HCT116 (cell line): ENCODE data around the gene MRPL36. TPM values are rescaled to one million over a fixed set of nuclear protein-coding genes. Genes with fewer than 3 reads are reported as not detected.

Experiments used
- ATAC-seq: fragments of 200-7000 bp; cut with Tn5 transposase; 2 replicates; pipeline ENCODE4 v1.9.1; 2020; ENCODE audit warnings: mild to moderate bottlenecking, moderate library complexity
- BruUV-seq: library from RNA; stranded (reverse); fragments of 400-500 nt; replicated peaks from 2 replicates; lab custom pipeline; 2021; lab: Mats Ljungman, UMichigan
- CTCF ChIA-PET: fragments of 300-600 bp; sonication (Branson Sonifier 250); formaldehyde crosslinking; loops from one replicate; lab custom pipeline; 2021; ENCODE audit warnings: antibody characterized with exemption; lab: Charles Lee
- POLR2A ChIA-PET: fragments of 300-600, 350-600 bp; sonication (Branson Sonifier 250); formaldehyde crosslinking; loops from one replicate; lab custom pipeline; 2021; ENCODE audit warnings: antibody characterized with exemption; lab: Charles Lee
- RAD21 ChIA-PET, 2 experiments: fragments of 300-600 bp; sonication (Branson Sonifier 250); formaldehyde crosslinking; loops; one replicate each; lab custom pipeline; 2023; ENCODE audit warnings: low total read pairs in 2 of 2; ENCODE audit not compliant: uncharacterized antibody in 2 of 2, unreplicated experiment in 2 of 2, low non-redundant PET in 1 of 2; lab: Charles Lee
- DNase-seq: peaks from one replicate; pipeline ENCODE4 v3.0.0-alpha.2; 2010; ENCODE audit warnings: low read depth, low spot score
- H2AFZ ChIP-seq: fragments of 200-600 bp; shearing (Covaris generic), sonication (generic); 2 replicates; pipeline ENCODE4 v1.6.1; 2017; ENCODE audit warnings: low read depth, mixed run types, mixed read lengths, antibody characterized with exemption, low read length; ENCODE audit not compliant: poor library complexity, severe bottlenecking
- H3K27ac ChIP-seq: 2 replicates; pipeline ENCODE4 v1.5.1; 2012; ENCODE audit warnings: low read depth, low read length
- H3K27me3 ChIP-seq: fragments of 200-600 bp; sonication (generic); 2 replicates; pipeline ENCODE4 v1.6.1; 2016; ENCODE audit warnings: mixed run types, low read length, mixed read lengths; ENCODE audit not compliant: insufficient read depth
- H3K36me3 ChIP-seq, 2 experiments: fragments of 200-500 bp in 1 of 2; fragments of 200-600 bp in 1 of 2; sonication (Bioruptor generic) in 1 of 2; sonication (generic) in 1 of 2; 2 replicates each; pipeline versions ENCODE4 v1.5.1 to v1.6.1; 2014 to 2016; ENCODE audit warnings: low read length in 2 of 2, inconsistent platforms in 1 of 2, mixed read lengths in 1 of 2, mixed run types in 1 of 2; ENCODE audit not compliant: insufficient read depth in 2 of 2, control insufficient read depth in 1 of 2
- H3K4me1 ChIP-seq, 2 experiments: fragments of 200-600 bp in 1 of 2; sonication (generic) in 1 of 2; 2 replicates each; pipeline versions ENCODE4 v1.5.1 to v1.6.1; 2012 to 2017; ENCODE audit warnings: low read length in 2 of 2, inconsistent platforms in 1 of 2, mild to moderate bottlenecking in 1 of 2, mixed read lengths in 1 of 2, mixed run types in 1 of 2, moderate library complexity in 1 of 2; ENCODE audit not compliant: insufficient read depth in 2 of 2, control insufficient read depth in 1 of 2
- H3K4me2 ChIP-seq: fragments of 200-600 bp; sonication (generic); 2 replicates; pipeline ENCODE4 v1.6.1; 2017; ENCODE audit warnings: mixed run types, low read length, mixed read lengths
- H3K4me3 ChIP-seq, 2 experiments: fragments of 200-600 bp in 1 of 2; sonication (generic) in 1 of 2; replicated peaks in 1 of 2; 2 replicates each; pipeline ENCODE4 v1.5.1; 2011 to 2016; ENCODE audit warnings: low read length in 2 of 2, control low read depth in 1 of 2, low read depth in 1 of 2, mild to moderate bottlenecking in 1 of 2, mixed read lengths in 1 of 2, mixed run types in 1 of 2
- H3K79me2 ChIP-seq: fragments of 200-600 bp; sonication (generic); 2 replicates; pipeline ENCODE4 v1.6.1; 2017; ENCODE audit warnings: mild to moderate bottlenecking, mixed run types, low read length, moderate library complexity, mixed read lengths; ENCODE audit not compliant: insufficient read depth
- H3K9ac ChIP-seq: fragments of 200-600 bp; sonication (generic); 2 replicates; pipeline ENCODE4 v1.6.1; 2016; ENCODE audit warnings: low read length, mixed read lengths
- H3K9me2 ChIP-seq: fragments of 200-600 bp; sonication (generic), shearing (Covaris generic); 2 replicates; pipeline ENCODE4 v1.6.1; 2017; ENCODE audit warnings: mixed run types, mild to moderate bottlenecking, moderate library complexity; ENCODE audit not compliant: insufficient read depth
- H3K9me3 ChIP-seq, 2 experiments: fragments of 200-500 bp in 1 of 2; fragments of 200-600 bp in 1 of 2; sonication (Bioruptor generic) in 1 of 2; sonication (generic) in 1 of 2; 2 replicates each; pipeline ENCODE4 v1.6.1; 2014 to 2017; ENCODE audit warnings: low read length in 2 of 2, mixed read lengths in 2 of 2, inconsistent platforms in 1 of 2, low read depth in 1 of 2, mild to moderate bottlenecking in 1 of 2, mixed run types in 1 of 2, moderate library complexity in 1 of 2; ENCODE audit not compliant: control insufficient read depth in 1 of 2, insufficient read depth in 1 of 2
- H4K20me1 ChIP-seq: fragments of 200-600 bp; sonication (generic), shearing (Covaris generic); 2 replicates; pipeline ENCODE4 v1.6.1; 2017; ENCODE audit warnings: mixed run types, mild to moderate bottlenecking, moderate library complexity; ENCODE audit not compliant: insufficient read depth
- CBX3 ChIP-seq: IDR thresholded peaks from 2 replicates; pipeline ENCODE4 v1.6.1; 2012; ENCODE audit warnings: low read depth
- ELF1 ChIP-seq: IDR thresholded peaks from 2 replicates; pipeline ENCODE4 v1.6.1; 2012; ENCODE audit warnings: low read depth, borderline replicate concordance
- EZH2 ChIP-seq: fragments of 200-600 bp; sonication (generic); IDR thresholded peaks from 2 replicates; pipeline ENCODE4 v1.6.1; 2017; ENCODE audit warnings: antibody characterized with exemption, mixed run types
- FOSL1 ChIP-seq: IDR thresholded peaks from 2 replicates; pipeline ENCODE4 v1.6.1; 2012; ENCODE audit warnings: low read depth
- JUND ChIP-seq: IDR thresholded peaks from 2 replicates; pipeline ENCODE4 v1.6.1; 2012
- RAD21 ChIP-seq: IDR thresholded peaks from 2 replicates; pipeline ENCODE4 v1.6.1; 2012; ENCODE audit warnings: low read depth, mild to moderate bottlenecking
- SIN3A ChIP-seq: IDR thresholded peaks from 2 replicates; pipeline ENCODE4 v1.6.1; 2012; ENCODE audit warnings: low read depth
- SP1 ChIP-seq: IDR thresholded peaks from 2 replicates; pipeline ENCODE4 v1.6.1; 2012; ENCODE audit warnings: low read depth
- SRF ChIP-seq: IDR thresholded peaks from 2 replicates; pipeline ENCODE4 v1.6.1; 2012; ENCODE audit warnings: low read depth
- TCF7L2 ChIP-seq: IDR thresholded peaks from 2 replicates; pipeline ENCODE4 v1.7.0; 2011; ENCODE audit warnings: borderline replicate concordance, inconsistent platforms; ENCODE audit not compliant: insufficient read depth, insufficient read length; ENCODE audit errors: extremely low read depth
- YY1 ChIP-seq: IDR thresholded peaks from 2 replicates; pipeline ENCODE4 v1.6.1; 2011; ENCODE audit warnings: low read length, low read depth, moderate library complexity, mild to moderate bottlenecking; ENCODE audit not compliant: insufficient replicate concordance; ENCODE audit errors: extremely low read depth
- ZFX ChIP-seq: fragments of 450-650 bp; IDR thresholded peaks from 2 replicates; pipeline ENCODE4 v1.6.1; 2017
- intact Hi-C: fragments of 100-400 bp; cut with micrococcal nuclease; formaldehyde crosslinking; loops from 2 replicates; pipeline ENCODE4 v1.10.0; 2022
- total RNA-seq: library from RNA; stranded (reverse); gene quantifications from one replicate; pipeline ENCODE4 v1.2.1, GENCODE V29; 2021; ENCODE audit not compliant: unreplicated experiment
- TF ChIP-seq, protein P1 (sequence below): IDR thresholded peaks from 2 replicates; pipeline ENCODE4 v1.6.1; 2011; ENCODE audit warnings: mild to moderate bottlenecking, low read length, moderate library complexity; ENCODE audit not compliant: insufficient replicate concordance; ENCODE audit errors: extremely low read depth
- TF ChIP-seq, protein P2 (sequence below): IDR thresholded peaks from 2 replicates; pipeline ENCODE4 v1.6.1; 2012
- TF ChIP-seq, protein P3 (sequence below): IDR thresholded peaks from 2 replicates; pipeline ENCODE4 v1.6.1; 2012
- TF ChIP-seq, protein P4 (sequence below), 3 experiments: fragments of 200-600 bp in 1 of 3; sonication (generic) in 1 of 3; IDR thresholded peaks in 2 of 3; conservative IDR thresholded peaks in 1 of 3; 2 replicates each; pipeline ENCODE4 v1.5.1; 2012 to 2017; ENCODE audit warnings: low read depth in 2 of 3, low read length in 2 of 3, antibody characterized with exemption in 1 of 3, borderline replicate concordance in 1 of 3, control low read depth in 1 of 3, mild to moderate bottlenecking in 1 of 3, mixed read lengths in 1 of 3, mixed run types in 1 of 3, moderate library complexity in 1 of 3; ENCODE audit not compliant: insufficient read depth in 1 of 3

MRPL36 gene
- total RNA-seq, 1 experiment from 2014 or later, result 71.9 TPM

GRCh38 chr5:1805326-1805725 lies 5.7 kb upstream of the MRPL36 start:
- H3K4me2 ChIP-seq, result no peak overlapping the region
- CTCF ChIA-PET, result no interaction called here
- H3K9ac ChIP-seq, result no peak overlapping the region
- TF ChIP-seq, protein P1, sequence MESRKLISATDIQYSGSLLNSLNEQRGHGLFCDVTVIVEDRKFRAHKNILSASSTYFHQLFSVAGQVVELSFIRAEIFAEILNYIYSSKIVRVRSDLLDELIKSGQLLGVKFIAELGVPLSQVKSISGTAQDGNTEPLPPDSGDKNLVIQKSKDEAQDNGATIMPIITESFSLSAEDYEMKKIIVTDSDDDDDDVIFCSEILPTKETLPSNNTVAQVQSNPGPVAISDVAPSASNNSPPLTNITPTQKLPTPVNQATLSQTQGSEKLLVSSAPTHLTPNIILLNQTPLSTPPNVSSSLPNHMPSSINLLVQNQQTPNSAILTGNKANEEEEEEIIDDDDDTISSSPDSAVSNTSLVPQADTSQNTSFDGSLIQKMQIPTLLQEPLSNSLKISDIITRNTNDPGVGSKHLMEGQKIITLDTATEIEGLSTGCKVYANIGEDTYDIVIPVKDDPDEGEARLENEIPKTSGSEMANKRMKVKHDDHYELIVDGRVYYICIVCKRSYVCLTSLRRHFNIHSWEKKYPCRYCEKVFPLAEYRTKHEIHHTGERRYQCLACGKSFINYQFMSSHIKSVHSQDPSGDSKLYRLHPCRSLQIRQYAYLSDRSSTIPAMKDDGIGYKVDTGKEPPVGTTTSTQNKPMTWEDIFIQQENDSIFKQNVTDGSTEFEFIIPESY, result no peak
- no peak for TF ChIP-seq SP1
- no peak for TF ChIP-seq YY1
- TF ChIP-seq FOSL1, result no peak
- no peak for TF ChIP-seq ZFX
- TF ChIP-seq JUND, result no peak
- no peak for TF ChIP-seq TCF7L2
- no peak for TF ChIP-seq EZH2
- TF ChIP-seq RAD21, result no peak
- TF ChIP-seq, protein P2, sequence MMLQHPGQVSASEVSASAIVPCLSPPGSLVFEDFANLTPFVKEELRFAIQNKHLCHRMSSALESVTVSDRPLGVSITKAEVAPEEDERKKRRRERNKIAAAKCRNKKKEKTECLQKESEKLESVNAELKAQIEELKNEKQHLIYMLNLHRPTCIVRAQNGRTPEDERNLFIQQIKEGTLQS, result no peak
- no peak for TF ChIP-seq SRF
- TF ChIP-seq, protein P3, sequence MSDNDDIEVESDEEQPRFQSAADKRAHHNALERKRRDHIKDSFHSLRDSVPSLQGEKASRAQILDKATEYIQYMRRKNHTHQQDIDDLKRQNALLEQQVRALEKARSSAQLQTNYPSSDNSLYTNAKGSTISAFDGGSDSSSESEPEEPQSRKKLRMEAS, result no peak
- no peak for TF ChIP-seq SIN3A
- no peak for TF ChIP-seq ELF1
- TF ChIP-seq, protein P4, sequence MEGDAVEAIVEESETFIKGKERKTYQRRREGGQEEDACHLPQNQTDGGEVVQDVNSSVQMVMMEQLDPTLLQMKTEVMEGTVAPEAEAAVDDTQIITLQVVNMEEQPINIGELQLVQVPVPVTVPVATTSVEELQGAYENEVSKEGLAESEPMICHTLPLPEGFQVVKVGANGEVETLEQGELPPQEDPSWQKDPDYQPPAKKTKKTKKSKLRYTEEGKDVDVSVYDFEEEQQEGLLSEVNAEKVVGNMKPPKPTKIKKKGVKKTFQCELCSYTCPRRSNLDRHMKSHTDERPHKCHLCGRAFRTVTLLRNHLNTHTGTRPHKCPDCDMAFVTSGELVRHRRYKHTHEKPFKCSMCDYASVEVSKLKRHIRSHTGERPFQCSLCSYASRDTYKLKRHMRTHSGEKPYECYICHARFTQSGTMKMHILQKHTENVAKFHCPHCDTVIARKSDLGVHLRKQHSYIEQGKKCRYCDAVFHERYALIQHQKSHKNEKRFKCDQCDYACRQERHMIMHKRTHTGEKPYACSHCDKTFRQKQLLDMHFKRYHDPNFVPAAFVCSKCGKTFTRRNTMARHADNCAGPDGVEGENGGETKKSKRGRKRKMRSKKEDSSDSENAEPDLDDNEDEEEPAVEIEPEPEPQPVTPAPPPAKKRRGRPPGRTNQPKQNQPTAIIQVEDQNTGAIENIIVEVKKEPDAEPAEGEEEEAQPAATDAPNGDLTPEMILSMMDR (IDR thresholded peaks at IDR 0.05 in 2 of 3, conservative IDR thresholded peaks at IDR 0.05 in 1 of 3; ENCODE audit: borderline replicate concordance in 1 of 3, insufficient read depth in 1 of 3, low read depth in 2 of 3, low read length in 2 of 3), result no peak
- TF ChIP-seq CBX3, result no peak
- H2AFZ ChIP-seq, result no peak overlapping the region
- no peaks in the 10 kb centered on the region for H3K9me3 ChIP-seq
- intact Hi-C loops, result loop anchor here (10.0 kb wide), 1 partner anchor 129 kb away; no protein-coding TSS in a partner anchor
- ATAC-seq (no peak), DNase-seq (no peak)
- no peaks in the 10 kb centered on the region for H3K27me3 ChIP-seq
- POLR2A ChIA-PET, result no interaction called here
- H3K4me3 ChIP-seq, result no peak overlapping the region
- no peaks in the 10 kb centered on the region for H3K9me2 ChIP-seq
- H3K4me1 ChIP-seq, result peaks cover 0 to 12% of the 10 kb centered on the region in 2 experiments; a peak in 1 of 4 replicates
- no peaks in the 10 kb centered on the region for H4K20me1 ChIP-seq
- H3K79me2 ChIP-seq, result peaks cover 97% of the 10 kb centered on the region
- RAD21 ChIA-PET, result no interaction called here
- no peak overlapping the region for H3K27ac ChIP-seq
- peaks cover 52 to 75% of the 10 kb centered on the region in 2 experiments for H3K36me3 ChIP-seq
- BruUV-seq, result no TSS peak
